ENCODE measurements around the gene COPB1.
A peak's percentile ranks its signal among the peaks of the same experiment; 100 is the strongest.

Gene COPB1

DNA sequence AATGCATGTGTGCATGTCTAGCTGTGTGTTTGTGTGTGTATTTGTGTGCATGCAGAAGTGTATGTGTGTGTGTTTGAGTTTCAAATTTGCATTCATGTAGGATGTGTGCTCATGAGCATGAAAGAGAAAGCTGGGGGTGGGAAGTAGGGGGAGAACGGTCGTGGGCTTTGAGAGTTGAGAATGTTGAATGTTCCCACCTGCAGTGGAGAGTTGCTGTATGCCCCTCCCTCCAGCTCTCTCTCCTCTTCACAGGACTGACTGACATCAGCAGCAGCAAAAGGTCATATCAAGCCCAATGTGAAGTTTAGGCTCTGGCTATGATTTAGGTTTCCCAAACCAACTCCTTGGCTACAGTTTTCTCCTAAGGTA, 76.8 kb downstream of the COPB1 start:
- no peak for DNase-seq

- DNase-seq = no peak
Observed at GRCh38 chr11:14422052-14422813, 77.4 kb downstream of the COPB1 start.

DNA sequence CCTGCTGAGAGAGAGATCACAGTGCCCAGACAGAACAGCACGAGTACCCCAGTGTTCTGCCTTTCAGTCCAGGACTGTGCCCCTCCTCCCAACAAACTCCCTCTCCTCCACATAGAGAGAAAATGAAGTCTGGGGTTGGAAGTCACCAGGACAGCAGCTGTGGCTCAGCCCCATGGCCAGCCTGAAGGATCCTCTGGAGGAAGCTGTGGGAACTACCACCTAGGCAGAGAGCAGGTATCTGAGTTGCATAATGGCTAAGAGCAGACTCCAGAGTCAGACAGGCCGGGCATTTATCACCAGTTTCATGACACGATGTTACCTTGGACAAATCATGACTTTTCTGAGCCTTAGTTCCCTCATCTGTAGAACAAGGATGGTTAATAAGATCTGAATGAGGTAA, 79.4 kb downstream of the COPB1 start:
- no peak for DNase-seq

DNA sequence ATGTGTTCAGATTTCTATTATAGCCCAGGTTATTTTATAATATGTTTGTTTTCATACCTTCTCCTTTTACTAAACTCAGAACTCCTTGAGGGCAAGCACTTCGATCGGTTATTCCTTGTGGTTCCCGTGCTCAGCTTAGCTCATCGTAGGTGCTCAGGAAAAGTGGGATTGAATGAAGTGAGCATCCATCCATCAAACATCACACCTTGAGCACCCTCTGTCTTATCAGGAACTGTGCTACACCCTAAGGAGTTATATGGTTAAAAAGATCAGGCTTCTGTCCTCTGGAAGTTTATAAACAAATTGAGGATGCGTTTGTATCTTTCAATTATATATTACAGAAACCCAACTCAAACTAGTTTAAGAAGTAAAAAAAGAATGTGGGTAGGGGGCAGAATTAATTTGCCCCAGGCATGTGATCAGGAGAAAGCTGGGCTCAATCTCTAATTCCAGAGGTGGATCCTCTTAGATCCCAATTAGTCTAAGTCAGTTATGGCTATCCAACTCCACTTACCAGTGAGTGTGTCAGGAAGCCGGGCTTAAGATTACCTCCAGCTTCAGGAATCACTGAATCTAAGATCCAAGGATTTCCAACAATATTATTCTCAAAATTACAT, 80.7 kb downstream of the COPB1 start:
- DNase-seq = no peak

GRCh38 chr11:14417617-14418374, 81.8 kb downstream of the COPB1 start:
- DNase-seq = no peak

DNA sequence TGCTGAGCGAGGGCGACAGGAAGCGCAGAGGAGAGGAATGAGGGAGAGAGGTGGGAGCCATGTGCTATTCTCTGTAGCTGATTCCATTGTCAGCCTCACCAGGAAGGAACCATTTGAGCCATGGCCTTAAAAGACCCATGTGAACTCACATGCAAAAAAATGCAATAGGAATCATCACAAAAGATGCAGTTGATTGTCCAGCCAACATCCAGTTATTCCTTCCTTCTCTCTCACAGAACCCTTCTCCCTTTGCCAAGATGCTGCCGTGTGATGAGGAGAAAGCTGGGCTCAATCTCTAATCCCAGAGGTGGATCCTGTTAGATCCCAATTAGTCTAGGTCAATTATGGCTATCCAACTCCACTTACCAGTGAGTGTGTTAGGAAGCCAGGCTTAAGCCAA, 82.4 kb downstream of the COPB1 start:
- no peak for DNase-seq

DNA sequence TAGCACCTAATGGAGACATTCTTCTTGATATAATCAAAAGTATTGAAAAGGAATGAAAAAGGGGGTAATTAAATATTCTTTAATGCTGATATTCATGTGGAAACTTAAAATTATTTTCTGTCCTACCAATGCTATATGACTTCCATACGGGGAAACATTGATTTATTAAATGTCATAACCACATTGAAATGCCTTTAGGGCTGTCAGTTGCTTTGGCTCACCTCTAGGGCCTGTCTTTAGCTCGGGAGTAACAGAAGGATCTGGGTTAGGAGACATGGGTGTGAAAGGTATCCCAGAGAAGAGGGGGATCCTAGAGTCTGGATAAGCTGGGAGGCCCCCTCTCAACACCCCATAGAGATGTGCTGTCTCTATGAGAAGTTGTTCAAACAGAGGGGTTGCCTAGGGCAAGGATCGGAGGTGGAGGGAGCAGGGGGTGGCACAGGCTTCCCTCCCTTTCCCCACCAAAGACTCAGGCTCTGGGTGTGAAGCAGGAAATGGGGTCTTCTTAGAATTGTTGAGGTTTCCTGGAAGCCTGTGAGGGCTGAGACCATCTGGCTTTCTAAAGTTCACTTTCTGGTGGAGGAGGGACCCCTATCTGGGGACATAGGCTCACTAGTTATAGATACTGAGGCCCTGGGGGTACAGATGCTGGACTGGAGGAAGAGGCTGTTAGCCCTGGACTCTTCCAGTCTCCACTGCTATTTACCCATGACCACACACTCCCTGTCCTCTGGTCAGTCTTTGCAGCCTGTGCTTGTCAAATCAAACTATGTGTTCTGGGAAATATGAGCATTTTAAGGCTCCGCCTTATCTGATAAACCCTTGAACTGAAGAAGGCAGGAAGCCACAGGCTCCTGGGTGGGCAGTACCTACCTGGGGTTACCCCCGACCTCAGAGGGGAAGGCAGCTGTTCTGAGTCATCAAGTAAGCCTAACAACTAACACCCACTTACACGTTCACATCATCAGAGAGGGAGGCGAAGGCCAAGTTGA, 84.8 kb downstream of the COPB1 start:
- DNase-seq = peak; percentile 79

GRCh38 chr11:14413307-14414069, 86.1 kb downstream of the COPB1 start:
- no peak for DNase-seq

- DNase-seq = no peak
Observed at GRCh38 chr11:14411818-14412217, 87.8 kb downstream of the COPB1 start.

DNA sequence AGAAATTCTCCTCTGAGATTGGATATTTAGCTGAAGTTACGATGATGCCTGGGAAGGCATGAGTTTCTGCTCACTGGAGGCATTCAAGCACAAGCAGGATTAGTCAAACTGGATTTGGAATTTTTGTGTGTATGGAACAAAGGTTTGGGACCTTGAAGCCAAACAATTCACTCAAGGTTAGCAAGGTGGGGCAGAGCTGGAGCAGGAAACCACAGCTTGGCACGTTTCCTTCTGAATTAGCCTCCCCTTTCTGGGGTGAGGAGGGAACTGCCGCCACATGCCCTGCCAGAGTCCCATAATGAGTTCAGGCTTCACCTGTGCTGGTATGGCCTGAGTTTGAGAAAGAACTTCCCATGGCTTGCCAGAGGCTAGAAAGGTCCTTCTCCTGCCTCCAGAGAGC, 89.7 kb downstream of the COPB1 start:
- no peak for DNase-seq

DNA sequence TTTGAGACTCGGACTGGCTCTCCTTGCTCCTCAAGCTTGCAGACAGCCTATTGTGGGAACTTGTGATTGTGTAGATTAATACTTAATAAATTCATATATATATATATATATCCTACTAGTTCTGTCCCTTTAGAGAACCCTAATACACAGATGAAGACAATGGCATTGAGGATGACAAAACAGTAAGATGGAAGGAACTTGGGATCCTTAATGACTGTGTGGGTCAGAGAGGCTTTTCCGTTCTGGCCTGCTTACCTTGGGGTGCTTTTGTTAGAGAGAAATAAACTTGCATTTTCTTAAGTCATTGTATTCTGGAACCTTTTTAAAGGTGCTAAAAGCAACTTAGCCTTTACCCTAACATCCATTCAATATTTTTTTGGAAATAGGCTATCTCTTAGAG, 91.0 kb downstream of the COPB1 start:
- no peak for DNase-seq

Measured in activated gamma-delta T cell treated with Interleukin-2 at 50 U/mL for 16 hours (primary cell).